ENCODE data around the gene PRSS1.
A peak's percentile ranks its signal among the peaks of the same experiment; 100 is the strongest.

PRSS1 gene

DNA sequence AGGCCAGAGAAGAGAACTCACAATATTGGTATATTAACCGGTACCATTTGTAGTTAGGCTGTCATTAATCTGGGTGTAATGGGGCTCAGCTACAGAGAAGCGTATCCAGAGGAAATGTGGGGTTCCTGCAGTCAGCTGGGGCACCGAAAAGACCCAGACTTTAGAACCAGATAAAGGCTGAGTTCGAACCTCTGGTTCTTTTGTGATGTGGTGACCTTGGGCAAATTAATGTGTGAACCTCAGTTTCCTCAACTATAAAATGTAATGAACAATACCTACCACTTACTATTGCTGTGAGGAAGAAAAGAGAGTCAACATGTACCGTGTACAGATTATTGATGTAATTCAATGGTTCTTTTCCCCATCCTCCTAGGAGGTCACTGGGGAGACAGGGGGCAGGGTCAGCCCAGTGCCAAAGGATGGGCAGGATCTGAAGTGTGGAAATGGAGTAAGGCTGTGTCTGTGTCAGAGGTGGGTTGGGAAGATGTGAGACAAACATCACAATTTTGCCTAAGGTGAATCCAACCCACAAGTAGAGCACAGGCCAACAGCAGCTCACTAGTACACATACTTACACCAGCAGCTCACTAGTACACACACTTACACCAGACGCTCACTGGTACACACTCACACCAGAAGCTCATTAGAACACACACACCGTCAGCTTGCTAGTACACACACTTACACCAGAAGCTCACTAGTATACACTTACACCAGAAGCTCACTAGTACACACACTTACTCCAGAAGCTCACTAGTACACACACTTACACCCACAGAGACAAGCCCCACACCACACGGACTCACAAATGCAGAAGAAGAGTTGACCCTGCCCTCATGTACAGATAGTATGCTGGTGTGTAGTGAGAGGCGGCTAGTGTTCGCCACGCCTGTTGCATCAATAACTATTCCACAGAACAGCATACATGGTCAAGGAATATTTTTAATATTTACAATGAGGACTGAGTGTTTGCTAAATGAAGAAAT, 49.5 kb downstream of the PRSS1 start:
- peaks cover 43% of the 10 kb centered on the region for H3K36me3 ChIP-seq (ENCODE audit: control insufficient read depth, insufficient read depth, low read length)
- no peaks in the 10 kb centered on the region for H3K9me3 ChIP-seq (ENCODE audit: control insufficient read depth, low read length)
- no peak for DNase-seq
- H3K27ac ChIP-seq (ENCODE audit: insufficient read depth, low read length, poor library complexity, severe bottlenecking): peak overlapping the region; percentile 99
- H3K4me1 ChIP-seq (ENCODE audit: control insufficient read depth, insufficient read depth, low read length, poor library complexity, severe bottlenecking): peaks cover 65% of the 10 kb centered on the region
- H3K4me3 ChIP-seq (ENCODE audit: insufficient read depth, low read depth, low read length, poor library complexity, severe bottlenecking): peak overlapping the region; percentile 90
- H3K27me3 ChIP-seq (replicated peaks; ENCODE audit: control insufficient read depth, insufficient read depth, low read length, poor library complexity, severe bottlenecking): no peaks in the 10 kb centered on the region

DNA sequence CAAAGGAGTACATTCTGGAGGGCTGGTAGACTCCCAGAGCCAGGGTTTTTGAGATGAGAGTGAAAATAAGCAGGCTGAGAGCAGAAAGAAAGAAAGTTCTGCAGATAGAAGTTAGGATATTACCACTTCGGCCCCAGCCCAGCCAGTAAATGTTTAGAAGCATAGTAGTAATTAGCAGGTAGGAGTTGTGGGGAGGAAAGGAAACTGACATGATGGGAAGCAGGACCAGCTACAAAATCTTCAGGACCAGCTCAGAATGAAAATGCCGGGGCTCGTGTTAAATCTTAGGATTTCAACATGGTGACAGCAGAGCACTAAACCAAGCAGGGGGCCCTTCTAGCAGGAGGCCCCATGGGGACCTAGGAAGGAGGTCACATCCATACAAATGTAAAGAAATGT, 50.2 kb downstream of the PRSS1 start:
- DNase-seq: no peak
- Histone ChIP-seq H3K27ac (ENCODE audit: insufficient read depth, low read length, poor library complexity, severe bottlenecking) (peak overlapping the region; percentile 99), H3K4me3 (ENCODE audit: insufficient read depth, low read depth, low read length, poor library complexity, severe bottlenecking) (peak overlapping the region; percentile 90)

DNA sequence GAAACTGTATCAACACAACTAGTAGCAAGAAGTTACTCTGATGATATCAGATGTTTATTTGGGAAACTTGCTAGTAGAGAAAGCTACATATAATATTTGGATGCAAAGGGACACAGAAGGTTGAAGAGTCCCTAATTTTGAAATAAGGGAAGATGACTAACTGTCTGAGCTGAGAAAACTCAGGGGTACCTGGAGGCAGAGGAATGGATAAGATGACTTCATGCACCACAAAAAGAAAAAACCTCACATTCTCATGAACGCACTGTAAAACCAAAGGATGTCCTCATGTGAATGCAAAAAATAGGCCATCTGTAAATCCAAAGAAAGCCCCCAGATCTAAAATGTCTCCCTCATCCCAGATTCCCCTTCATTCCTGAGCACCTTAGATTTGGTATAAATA, 50.8 kb downstream of the PRSS1 start:
- DNase-seq: no peak
- H3K27me3 ChIP-seq (replicated peaks; ENCODE audit: control insufficient read depth, insufficient read depth, low read length, poor library complexity, severe bottlenecking): no peaks in the 10 kb centered on the region
- no peaks in the 10 kb centered on the region for H3K9me3 ChIP-seq (ENCODE audit: control insufficient read depth, low read length)
- peak overlapping the region; percentile 99 for H3K27ac ChIP-seq (ENCODE audit: insufficient read depth, low read length, poor library complexity, severe bottlenecking)
- peaks cover 45% of the 10 kb centered on the region for H3K36me3 ChIP-seq (ENCODE audit: control insufficient read depth, insufficient read depth, low read length)
- peaks cover 65% of the 10 kb centered on the region for H3K4me1 ChIP-seq (ENCODE audit: control insufficient read depth, insufficient read depth, low read length, poor library complexity, severe bottlenecking)
- H3K4me3 ChIP-seq (ENCODE audit: insufficient read depth, low read depth, low read length, poor library complexity, severe bottlenecking): peak overlapping the region; percentile 90

More for the DNA sequence above, 50.2 kb downstream of the PRSS1 start:
- Histone ChIP-seq H3K9me3 (ENCODE audit: control insufficient read depth, low read length) (no peaks in the 10 kb centered on the region), H3K27me3 (replicated peaks; ENCODE audit: control insufficient read depth, insufficient read depth, low read length, poor library complexity, severe bottlenecking) (no peaks in the 10 kb centered on the region), H3K36me3 (ENCODE audit: control insufficient read depth, insufficient read depth, low read length) (peaks cover 45% of the 10 kb centered on the region), H3K4me1 (ENCODE audit: control insufficient read depth, insufficient read depth, low read length, poor library complexity, severe bottlenecking) (peaks cover 65% of the 10 kb centered on the region)

DNA sequence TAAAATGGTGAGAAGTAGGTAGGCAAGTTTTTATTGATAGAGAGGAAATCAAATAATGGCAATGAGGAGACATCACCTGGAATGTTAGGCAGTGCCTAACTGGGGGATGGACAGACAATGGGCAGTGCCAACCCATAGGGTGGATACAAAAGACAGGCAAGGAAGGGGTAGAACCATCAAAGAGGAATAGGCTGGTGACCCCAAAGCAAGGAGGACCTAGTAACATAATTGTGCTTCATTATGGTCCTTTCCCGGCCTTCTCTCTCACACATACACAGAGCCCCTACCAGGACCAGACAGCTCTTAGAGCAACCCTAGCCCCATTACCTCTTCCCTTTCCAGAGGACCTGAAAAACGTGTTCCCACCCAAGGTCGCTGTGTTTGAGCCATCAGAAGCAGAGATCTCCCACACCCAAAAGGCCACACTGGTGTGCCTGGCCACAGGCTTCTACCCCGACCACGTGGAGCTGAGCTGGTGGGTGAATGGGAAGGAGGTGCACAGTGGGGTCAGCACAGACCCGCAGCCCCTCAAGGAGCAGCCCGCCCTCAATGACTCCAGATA, 51.5 kb downstream of the PRSS1 start:
- no peaks in the 10 kb centered on the region for H3K9me3 ChIP-seq (ENCODE audit: control insufficient read depth, low read length)
- no peaks in the 10 kb centered on the region for H3K27me3 ChIP-seq (replicated peaks; ENCODE audit: control insufficient read depth, insufficient read depth, low read length, poor library complexity, severe bottlenecking)
- H3K4me1 ChIP-seq (ENCODE audit: control insufficient read depth, insufficient read depth, low read length, poor library complexity, severe bottlenecking): peaks cover 68% of the 10 kb centered on the region
- peak overlapping the region; percentile 99 for H3K27ac ChIP-seq (ENCODE audit: insufficient read depth, low read length, poor library complexity, severe bottlenecking)
- no peak for DNase-seq
- H3K36me3 ChIP-seq (ENCODE audit: control insufficient read depth, insufficient read depth, low read length): peaks cover 45% of the 10 kb centered on the region
- H3K4me3 ChIP-seq (ENCODE audit: insufficient read depth, low read depth, low read length, poor library complexity, severe bottlenecking): peak overlapping the region; percentile 1

DNA sequence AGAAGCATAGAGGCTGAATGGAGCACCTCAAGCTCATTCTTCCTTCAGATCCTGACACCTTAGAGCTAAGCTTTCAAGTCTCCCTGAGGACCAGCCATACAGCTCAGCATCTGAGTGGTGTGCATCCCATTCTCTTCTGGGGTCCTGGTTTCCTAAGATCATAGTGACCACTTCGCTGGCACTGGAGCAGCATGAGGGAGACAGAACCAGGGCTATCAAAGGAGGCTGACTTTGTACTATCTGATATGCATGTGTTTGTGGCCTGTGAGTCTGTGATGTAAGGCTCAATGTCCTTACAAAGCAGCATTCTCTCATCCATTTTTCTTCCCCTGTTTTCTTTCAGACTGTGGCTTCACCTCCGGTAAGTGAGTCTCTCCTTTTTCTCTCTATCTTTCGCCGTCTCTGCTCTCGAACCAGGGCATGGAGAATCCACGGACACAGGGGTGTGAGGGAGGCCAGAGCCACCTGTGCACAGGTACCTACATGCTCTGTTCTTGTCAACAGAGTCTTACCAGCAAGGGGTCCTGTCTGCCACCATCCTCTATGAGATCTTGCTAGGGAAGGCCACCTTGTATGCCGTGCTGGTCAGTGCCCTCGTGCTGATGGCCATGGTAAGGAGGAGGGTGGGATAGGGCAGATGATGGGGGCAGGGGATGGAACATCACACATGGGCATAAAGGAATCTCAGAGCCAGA, 52.5 kb downstream of the PRSS1 start:
- H3K4me1 ChIP-seq (ENCODE audit: control insufficient read depth, insufficient read depth, low read length, poor library complexity, severe bottlenecking): peaks cover 78% of the 10 kb centered on the region
- DNase-seq: no peak
- peak overlapping the region; percentile 6 for H3K4me3 ChIP-seq (ENCODE audit: insufficient read depth, low read depth, low read length, poor library complexity, severe bottlenecking)
- no peaks in the 10 kb centered on the region for H3K27me3 ChIP-seq (replicated peaks; ENCODE audit: control insufficient read depth, insufficient read depth, low read length, poor library complexity, severe bottlenecking)
- no peaks in the 10 kb centered on the region for H3K9me3 ChIP-seq (ENCODE audit: control insufficient read depth, low read length)
- peaks cover 45% of the 10 kb centered on the region for H3K36me3 ChIP-seq (ENCODE audit: control insufficient read depth, insufficient read depth, low read length)
- H3K27ac ChIP-seq (ENCODE audit: insufficient read depth, low read length, poor library complexity, severe bottlenecking): peak overlapping the region; percentile 99

DNA sequence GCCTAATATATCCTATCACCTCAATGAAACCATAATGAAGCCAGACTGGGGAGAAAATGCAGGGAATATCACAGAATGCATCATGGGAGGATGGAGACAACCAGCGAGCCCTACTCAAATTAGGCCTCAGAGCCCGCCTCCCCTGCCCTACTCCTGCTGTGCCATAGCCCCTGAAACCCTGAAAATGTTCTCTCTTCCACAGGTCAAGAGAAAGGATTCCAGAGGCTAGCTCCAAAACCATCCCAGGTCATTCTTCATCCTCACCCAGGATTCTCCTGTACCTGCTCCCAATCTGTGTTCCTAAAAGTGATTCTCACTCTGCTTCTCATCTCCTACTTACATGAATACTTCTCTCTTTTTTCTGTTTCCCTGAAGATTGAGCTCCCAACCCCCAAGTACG, 53.0 kb downstream of the PRSS1 start:
- Histone ChIP-seq H3K9me3 (ENCODE audit: control insufficient read depth, low read length) (no peaks in the 10 kb centered on the region), H3K4me3 (ENCODE audit: insufficient read depth, low read depth, low read length, poor library complexity, severe bottlenecking) (no peak overlapping the region), H3K27ac (ENCODE audit: insufficient read depth, low read length, poor library complexity, severe bottlenecking) (peak overlapping the region; percentile 99), H3K27me3 (replicated peaks; ENCODE audit: control insufficient read depth, insufficient read depth, low read length, poor library complexity, severe bottlenecking) (no peaks in the 10 kb centered on the region), H3K4me1 (ENCODE audit: control insufficient read depth, insufficient read depth, low read length, poor library complexity, severe bottlenecking) (peaks cover 83% of the 10 kb centered on the region), H3K36me3 (ENCODE audit: control insufficient read depth, insufficient read depth, low read length) (peaks cover 40% of the 10 kb centered on the region)
- no peak for DNase-seq

Measured in effector memory CD4-positive, alpha-beta T cell (primary cell).